GM12864 (cell line): ENCODE data around the gene NEFH.

Source experiments
- DNase-seq: peaks from one replicate; pipeline ENCODE4 v3.0.0-alpha.2; 2011; ENCODE audit warnings: low read depth
- H3K4me3 ChIP-seq: 2 replicates; pipeline ENCODE4 v1.5.1; 2011; ENCODE audit warnings: mild to moderate bottlenecking, low read depth, low read length, control low read depth
- CTCF ChIP-seq: IDR thresholded peaks from 2 replicates; pipeline ENCODE4 v1.5.1; 2011; ENCODE audit warnings: low read depth, mild to moderate bottlenecking, moderate library complexity, low read length, control low read depth, inconsistent platforms; ENCODE audit errors: missing control alignments

NEFH gene

GRCh38 chr22:29451863-29452262, 28.2 kb upstream of the NEFH start:
- TF ChIP-seq CTCF = no peak
- H3K4me3 ChIP-seq = no peak overlapping the region
- no peak for DNase-seq

- H3K4me3 ChIP-seq = no peak overlapping the region
- no peak for DNase-seq
- no peak for TF ChIP-seq CTCF
Observed at GRCh38 chr22:29454276-29454675, 25.7 kb upstream of the NEFH start.

GRCh38 chr22:29456211-29456671, 23.8 kb upstream of the NEFH start:
- TF ChIP-seq CTCF = no peak
- DNase-seq = no peak
- no peak overlapping the region for H3K4me3 ChIP-seq

- no peak overlapping the region for H3K4me3 ChIP-seq
- no peak for DNase-seq
- no peak for TF ChIP-seq CTCF
Observed at GRCh38 chr22:29457730-29458129, 22.3 kb upstream of the NEFH start.

GRCh38 chr22:29458551-29458950, 21.5 kb upstream of the NEFH start:
- no peak overlapping the region for H3K4me3 ChIP-seq
- TF ChIP-seq CTCF = no peak
- no peak for DNase-seq

GRCh38 chr22:29459773-29460172, 20.2 kb upstream of the NEFH start:
- DNase-seq = no peak
- no peak for TF ChIP-seq CTCF
- no peak overlapping the region for H3K4me3 ChIP-seq

- no peak for DNase-seq
- TF ChIP-seq CTCF = no peak
- H3K4me3 ChIP-seq = no peak overlapping the region
Observed at GRCh38 chr22:29461263-29461662, 18.8 kb upstream of the NEFH start.
